ENCODE results near the gene CHRND.

Gene CHRND

GRCh38 chr2:232539298-232540231 is 13.6 kb downstream of the CHRND start, which contains the start of gene CHRNG:
Gene CHRNG, plus strand, starts transcription at chr2:232539692. Its CDS starts 56 bp downstream, at chr2:232539748.
- H3K4me3 ChIP-seq (ENCODE audit: low read depth, low read length): no peak within 1 kb of the TSS
- no peaks in the 10 kb centered on the region for H3K36me3 ChIP-seq (ENCODE audit: insufficient read depth, low read length)
- no peaks in the 10 kb centered on the region for H3K4me1 ChIP-seq (ENCODE audit: control insufficient read depth, insufficient read depth, low read length, unreplicated experiment)
- H3K27ac ChIP-seq (ENCODE audit: low read depth, low read length): no peak within 1 kb of the TSS
- H3K27me3 ChIP-seq (ENCODE audit: insufficient read depth, low read length): peaks cover 7% of the 10 kb centered on the region
- H3K79me2 ChIP-seq (ENCODE audit: control insufficient read depth, insufficient read depth, low read length, unreplicated experiment): no peaks in the 10 kb centered on the region
- H2AFZ ChIP-seq (ENCODE audit: low read length, unreplicated experiment): no peak within 1 kb of the TSS

GRCh38 chr2:232540441-232541041 is 14.6 kb downstream of the CHRND start:
- H3K4me3 ChIP-seq (ENCODE audit: low read depth, low read length): no peak overlapping the region
- H3K4me1 ChIP-seq (ENCODE audit: control insufficient read depth, insufficient read depth, low read length, unreplicated experiment): no peaks in the 10 kb centered on the region
- H3K36me3 ChIP-seq (ENCODE audit: insufficient read depth, low read length): no peaks in the 10 kb centered on the region
- H3K27me3 ChIP-seq (ENCODE audit: insufficient read depth, low read length): peaks cover 7% of the 10 kb centered on the region
- H2AFZ ChIP-seq (ENCODE audit: low read length, unreplicated experiment): no peak overlapping the region
- no peak overlapping the region for H3K27ac ChIP-seq (ENCODE audit: low read depth, low read length)
- H3K79me2 ChIP-seq (ENCODE audit: control insufficient read depth, insufficient read depth, low read length, unreplicated experiment): no peaks in the 10 kb centered on the region

- H3K27ac ChIP-seq (ENCODE audit: low read depth, low read length): no peak overlapping the region
- H2AFZ ChIP-seq (ENCODE audit: low read length, unreplicated experiment): no peak overlapping the region
- no peaks in the 10 kb centered on the region for H3K79me2 ChIP-seq (ENCODE audit: control insufficient read depth, insufficient read depth, low read length, unreplicated experiment)
- no peak overlapping the region for H3K4me3 ChIP-seq (ENCODE audit: low read depth, low read length)
- H3K27me3 ChIP-seq (ENCODE audit: insufficient read depth, low read length): peaks cover 7% of the 10 kb centered on the region
- H3K36me3 ChIP-seq (ENCODE audit: insufficient read depth, low read length): 0 out of 2 replicates have a peak, but pooled peaks cover under 1% of the 10 kb centered on the region
- no peaks in the 10 kb centered on the region for H3K4me1 ChIP-seq (ENCODE audit: control insufficient read depth, insufficient read depth, low read length, unreplicated experiment)
Measured at GRCh38 chr2:232541195-232541960, 15.4 kb downstream of the CHRND start.

GRCh38 chr2:232541961-232542714 is 16.2 kb downstream of the CHRND start:
- Histone ChIP-seq H3K79me2 (ENCODE audit: control insufficient read depth, insufficient read depth, low read length, unreplicated experiment) (no peaks in the 10 kb centered on the region), H3K27ac (ENCODE audit: low read depth, low read length) (no peak overlapping the region), H3K4me1 (ENCODE audit: control insufficient read depth, insufficient read depth, low read length, unreplicated experiment) (no peaks in the 10 kb centered on the region), H2AFZ (ENCODE audit: low read length, unreplicated experiment) (no peak overlapping the region), H3K27me3 (ENCODE audit: insufficient read depth, low read length) (peaks cover 7% of the 10 kb centered on the region), H3K4me3 (ENCODE audit: low read depth, low read length) (no peak overlapping the region), H3K36me3 (ENCODE audit: insufficient read depth, low read length) (peaks cover 8% of the 10 kb centered on the region; the same call in 1 of the 2 replicates)

GRCh38 chr2:232542715-232543467 is 16.9 kb downstream of the CHRND start:
- Histone ChIP-seq H3K79me2 (ENCODE audit: control insufficient read depth, insufficient read depth, low read length, unreplicated experiment) (peaks cover 5% of the 10 kb centered on the region), H3K27me3 (ENCODE audit: insufficient read depth, low read length) (peaks cover 7% of the 10 kb centered on the region), H2AFZ (ENCODE audit: low read length, unreplicated experiment) (no peak overlapping the region), H3K4me3 (ENCODE audit: low read depth, low read length) (no peak overlapping the region), H3K27ac (ENCODE audit: low read depth, low read length) (no peak overlapping the region), H3K4me1 (ENCODE audit: control insufficient read depth, insufficient read depth, low read length, unreplicated experiment) (no peaks in the 10 kb centered on the region), H3K36me3 (ENCODE audit: insufficient read depth, low read length) (peaks cover 13% of the 10 kb centered on the region; the same call in 1 of the 2 replicates)

GRCh38 chr2:232543491-232543890 is 17.5 kb downstream of the CHRND start:
- H3K79me2 ChIP-seq (ENCODE audit: control insufficient read depth, insufficient read depth, low read length, unreplicated experiment): peaks cover 8% of the 10 kb centered on the region
- H2AFZ ChIP-seq (ENCODE audit: low read length, unreplicated experiment): no peak overlapping the region
- no peaks in the 10 kb centered on the region for H3K4me1 ChIP-seq (ENCODE audit: control insufficient read depth, insufficient read depth, low read length, unreplicated experiment)
- no peak overlapping the region for H3K27ac ChIP-seq (ENCODE audit: low read depth, low read length)
- peaks cover 16% of the 10 kb centered on the region; the same call in 1 of the 2 replicates for H3K36me3 ChIP-seq (ENCODE audit: insufficient read depth, low read length)
- H3K4me3 ChIP-seq (ENCODE audit: low read depth, low read length): no peak overlapping the region
- peaks cover 7% of the 10 kb centered on the region for H3K27me3 ChIP-seq (ENCODE audit: insufficient read depth, low read length)

GRCh38 chr2:232543928-232544631 is 18.1 kb downstream of the CHRND start:
- no peak overlapping the region for H3K27ac ChIP-seq (ENCODE audit: low read depth, low read length)
- H3K36me3 ChIP-seq (ENCODE audit: insufficient read depth, low read length): peaks cover 17% of the 10 kb centered on the region; the same call in 1 of the 2 replicates
- no peak overlapping the region for H3K4me3 ChIP-seq (ENCODE audit: low read depth, low read length)
- H3K27me3 ChIP-seq (ENCODE audit: insufficient read depth, low read length): peaks cover 6% of the 10 kb centered on the region
- no peak overlapping the region for H2AFZ ChIP-seq (ENCODE audit: low read length, unreplicated experiment)
- peaks cover 10% of the 10 kb centered on the region for H3K79me2 ChIP-seq (ENCODE audit: control insufficient read depth, insufficient read depth, low read length, unreplicated experiment)
- no peaks in the 10 kb centered on the region for H3K4me1 ChIP-seq (ENCODE audit: control insufficient read depth, insufficient read depth, low read length, unreplicated experiment)

- H2AFZ ChIP-seq (ENCODE audit: low read length, unreplicated experiment): no peak overlapping the region
- peaks cover 16% of the 10 kb centered on the region for H3K79me2 ChIP-seq (ENCODE audit: control insufficient read depth, insufficient read depth, low read length, unreplicated experiment)
- H3K36me3 ChIP-seq (ENCODE audit: insufficient read depth, low read length): peaks cover 17% of the 10 kb centered on the region; the same call in 1 of the 2 replicates
- no peak overlapping the region for H3K27ac ChIP-seq (ENCODE audit: low read depth, low read length)
- H3K4me3 ChIP-seq (ENCODE audit: low read depth, low read length): no peak overlapping the region
- H3K27me3 ChIP-seq (ENCODE audit: insufficient read depth, low read length): no peaks in the 10 kb centered on the region
- H3K4me1 ChIP-seq (ENCODE audit: control insufficient read depth, insufficient read depth, low read length, unreplicated experiment): no peaks in the 10 kb centered on the region
Measured at GRCh38 chr2:232544674-232545073, 18.7 kb downstream of the CHRND start.
